ENCODE measurements around the gene MBD6. TPM values are rescaled to one million over a fixed set of nuclear protein-coding genes. Genes with fewer than 3 reads are reported as not detected.
"Not testable (repeated sequence)": the region's sequence is repeated elsewhere in the genome, so short reads cannot be mapped to it uniquely, and the experiment has no call there.

Gene MBD6
- polyA plus RNA-seq, 2 of the 4 experiments (the other 2 are of a cell fraction), result 4.6 to 24.2 TPM

DNA sequence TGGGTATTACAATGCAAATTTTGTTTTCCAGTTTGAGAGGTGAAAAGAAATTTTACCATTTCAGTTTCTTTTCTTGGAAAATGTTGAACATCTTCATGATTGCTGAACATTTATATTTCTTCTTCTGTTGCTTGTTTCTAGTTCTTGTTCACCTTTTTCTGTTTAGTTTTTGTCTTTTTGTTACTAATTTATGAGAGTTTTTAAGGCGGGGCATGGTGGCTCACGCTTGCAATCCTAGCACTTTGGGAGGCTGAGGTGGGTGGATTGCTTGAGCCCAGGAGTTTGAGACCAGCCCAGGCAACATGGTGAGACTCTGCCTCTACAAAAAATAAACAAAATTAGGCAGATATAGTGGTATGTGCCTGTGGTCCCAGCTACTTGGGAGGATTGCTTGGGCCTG is 37.9 kb downstream of the MBD6 start:
- ChIA-PET CTCF (interaction anchor here (1.3 kb wide), 1 partner anchor 73 kb away, joined by 3 read pairs; the partner anchor contains the start of gene B4GALNT1), POLR2A (no interaction called here)
- DNase-seq (ENCODE audit: low read depth in 1 of 2, low spot score in 1 of 2), result no peak
- H3K4me3 ChIP-seq, result no peak overlapping the region
- no peak overlapping the region for H3K27ac ChIP-seq
- FAIRE-seq, result no peak
- no peak for ATAC-seq
- no peak overlapping the region for H3K4me2 ChIP-seq
- WGBS (ENCODE audit: missing lambda C conversion rate), result 92% methylated on average over 2 of the region's 2 CpGs
- peaks cover 6% of the 10 kb centered on the region; the same call in 1 of the 3 replicates for H3K4me1 ChIP-seq
- H3K9me3 ChIP-seq, result no peaks in the 10 kb centered on the region
- TF ChIP-seq, protein P1, sequence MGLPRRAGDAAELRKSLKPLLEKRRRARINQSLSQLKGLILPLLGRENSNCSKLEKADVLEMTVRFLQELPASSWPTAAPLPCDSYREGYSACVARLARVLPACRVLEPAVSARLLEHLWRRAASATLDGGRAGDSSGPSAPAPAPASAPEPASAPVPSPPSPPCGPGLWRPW (IDR thresholded peaks at IDR 0.05), result no peak
- no peak for TF ChIP-seq MYC (IDR thresholded peaks at IDR 0.05; ENCODE audit: borderline replicate concordance, low read length)
- TF ChIP-seq JUNB (IDR thresholded peaks at IDR 0.05), result no peak
- TF ChIP-seq ZC3H11A (IDR thresholded peaks at IDR 0.05), result no peak

DNA sequence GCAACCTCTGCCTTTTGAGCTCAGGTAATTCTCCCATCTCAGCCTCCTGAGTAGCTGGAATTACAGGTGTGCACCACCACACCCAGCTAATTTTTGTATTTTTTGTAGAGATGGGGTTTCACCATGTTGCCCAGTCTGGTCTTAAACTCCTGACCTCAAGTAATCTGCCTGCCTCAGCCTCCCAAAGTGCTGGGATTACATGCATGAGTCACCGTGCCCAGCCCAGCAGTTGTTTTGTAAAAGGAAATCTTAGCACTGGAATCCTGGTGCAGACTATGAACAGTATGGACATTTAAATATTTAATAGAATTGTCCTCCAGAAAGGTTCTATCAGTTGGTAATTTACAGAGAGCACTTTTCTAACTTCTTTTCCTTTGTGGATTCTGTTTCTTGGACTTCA is 38.5 kb downstream of the MBD6 start:
- DNase-seq (ENCODE audit: low read depth in 1 of 2, low spot score in 1 of 2); POLR2A ChIA-PET; ATAC-seq; H3K9me3 ChIP-seq; H3K4me1 ChIP-seq; H3K4me2 ChIP-seq; H3K4me3 ChIP-seq; H3K27ac ChIP-seq; FAIRE-seq: not testable (repeated sequence)
- CTCF ChIA-PET, result interaction anchor here (1.3 to 4.7 kb wide), 3 partner anchors 15 to 72 kb away, joined by 3 to 41 read pairs (median 5); partner anchors contain the start of gene B4GALNT1
- 26% methylated on average over 1 of the region's 1 CpG for WGBS (ENCODE audit: missing lambda C conversion rate)

DNA sequence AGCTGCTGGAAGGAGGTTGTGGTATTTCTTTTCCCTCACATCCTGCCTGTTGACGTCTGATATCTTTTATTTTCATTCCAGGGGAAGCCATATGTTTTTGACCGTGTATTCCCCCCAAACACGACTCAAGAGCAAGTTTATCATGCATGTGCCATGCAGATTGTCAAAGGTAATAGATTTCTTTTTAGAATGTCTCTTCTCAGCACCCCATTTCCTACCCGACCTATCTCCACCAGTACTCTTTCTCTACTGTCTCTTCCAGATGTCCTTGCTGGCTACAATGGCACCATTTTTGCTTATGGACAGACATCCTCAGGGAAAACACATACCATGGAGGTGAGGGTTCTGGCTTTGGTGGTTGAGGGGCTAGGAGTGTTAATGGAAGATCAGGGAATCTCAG is 40.7 kb downstream of the MBD6 start:
- no peak for TF ChIP-seq RARB (CRISPR knock-in tag; IDR thresholded peaks at IDR 0.05)
- TF ChIP-seq, protein P2, sequence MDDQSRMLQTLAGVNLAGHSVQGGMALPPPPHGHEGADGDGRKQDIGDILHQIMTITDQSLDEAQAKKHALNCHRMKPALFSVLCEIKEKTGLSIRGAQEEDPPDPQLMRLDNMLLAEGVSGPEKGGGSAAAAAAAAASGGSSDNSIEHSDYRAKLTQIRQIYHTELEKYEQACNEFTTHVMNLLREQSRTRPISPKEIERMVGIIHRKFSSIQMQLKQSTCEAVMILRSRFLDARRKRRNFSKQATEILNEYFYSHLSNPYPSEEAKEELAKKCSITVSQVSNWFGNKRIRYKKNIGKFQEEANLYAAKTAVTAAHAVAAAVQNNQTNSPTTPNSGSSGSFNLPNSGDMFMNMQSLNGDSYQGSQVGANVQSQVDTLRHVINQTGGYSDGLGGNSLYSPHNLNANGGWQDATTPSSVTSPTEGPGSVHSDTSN (IDR thresholded peaks at IDR 0.05), result no peak
- no peak for TF ChIP-seq ZSCAN20 (CRISPR knock-in tag; IDR thresholded peaks at IDR 0.05)
- no peak for TF ChIP-seq RFX5 (IDR thresholded peaks at IDR 0.05)
- TF ChIP-seq FOSL2 (IDR thresholded peaks at IDR 0.05), result no peak
- no peak for TF ChIP-seq FOSL2 (CRISPR knock-in tag; IDR thresholded peaks at IDR 0.05)
- no peak for TF ChIP-seq POLR2AphosphoS2 (conservative IDR thresholded peaks at IDR 0.05; ENCODE audit: low read length)
- no peak for TF ChIP-seq NFE2L2 (conservative IDR thresholded peaks at IDR 0.05; ENCODE audit: low read length)
- TF ChIP-seq, protein P3, sequence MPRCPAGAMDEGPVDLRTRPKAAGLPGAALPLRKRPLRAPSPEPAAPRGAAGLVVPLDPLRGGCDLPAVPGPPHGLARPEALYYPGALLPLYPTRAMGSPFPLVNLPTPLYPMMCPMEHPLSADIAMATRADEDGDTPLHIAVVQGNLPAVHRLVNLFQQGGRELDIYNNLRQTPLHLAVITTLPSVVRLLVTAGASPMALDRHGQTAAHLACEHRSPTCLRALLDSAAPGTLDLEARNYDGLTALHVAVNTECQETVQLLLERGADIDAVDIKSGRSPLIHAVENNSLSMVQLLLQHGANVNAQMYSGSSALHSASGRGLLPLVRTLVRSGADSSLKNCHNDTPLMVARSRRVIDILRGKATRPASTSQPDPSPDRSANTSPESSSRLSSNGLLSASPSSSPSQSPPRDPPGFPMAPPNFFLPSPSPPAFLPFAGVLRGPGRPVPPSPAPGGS (IDR thresholded peaks at IDR 0.05), result no peak
- no peak for TF ChIP-seq ESRRA (IDR thresholded peaks at IDR 0.05; ENCODE audit: borderline replicate concordance, low read length)
- no peak for TF ChIP-seq RAD21 (conservative IDR thresholded peaks at IDR 0.05 in 1 of 2, IDR thresholded peaks at IDR 0.05 in 1 of 2)
- TF ChIP-seq ZC3H11A (IDR thresholded peaks at IDR 0.05), result no peak
- Histone ChIP-seq H3K9me3 (no peaks in the 10 kb centered on the region), H3K4me1 (peaks cover 6% of the 10 kb centered on the region; the same call in 1 of the 3 replicates), H3K27ac (no peak overlapping the region), H3K4me2 (no peak overlapping the region), H3K4me3 (no peak overlapping the region)
- WGBS (ENCODE audit: missing lambda C conversion rate), result 19% methylated on average over 4 of the region's 4 CpGs
- no peak for FAIRE-seq
- ChIA-PET CTCF (interaction anchor here (1.3 to 4.7 kb wide), 3 partner anchors 12 to 19 kb away, joined by 5 to 41 read pairs (median 5); partner anchors contain the start of gene DCTN2), POLR2A (no interaction called here)
- no peak for ATAC-seq
- DNase-seq (ENCODE audit: low read depth in 1 of 2, low spot score in 1 of 2), result no peak

DNA sequence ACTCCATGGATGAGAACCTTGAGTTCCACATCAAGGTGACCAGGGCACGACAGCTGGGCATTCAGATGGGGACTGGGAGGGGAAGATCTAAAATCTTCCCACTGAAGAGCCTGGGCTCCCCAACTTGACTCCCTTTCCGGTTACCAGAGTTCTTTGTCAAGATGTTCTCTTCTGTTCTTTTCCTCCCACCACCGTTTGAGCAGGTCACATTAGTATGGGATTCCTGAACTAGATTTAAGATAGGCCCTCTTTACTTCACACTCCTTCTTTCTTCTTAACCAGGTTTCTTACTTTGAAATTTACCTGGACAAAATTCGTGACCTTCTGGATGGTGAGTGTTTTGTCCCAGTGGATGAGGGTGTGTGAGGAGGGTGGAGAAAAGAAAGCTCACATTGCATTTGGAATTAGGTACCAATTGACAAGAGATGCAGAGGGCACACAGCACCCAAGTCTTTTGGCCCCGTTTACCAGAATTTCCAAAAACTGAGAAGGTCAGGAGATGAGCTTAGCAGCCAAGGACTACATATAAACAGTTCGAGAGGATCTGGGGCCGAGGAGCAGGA is 41.6 kb downstream of the MBD6 start:
- POLR2A ChIA-PET, result no interaction called here
- DNase-seq (ENCODE audit: low read depth in 1 of 2, low spot score in 1 of 2) (no peak), ATAC-seq (no peak), FAIRE-seq (no peak)
- no peak for TF ChIP-seq KDM1A (IDR thresholded peaks at IDR 0.05; ENCODE audit: low read depth)
- TF ChIP-seq RFX5 (IDR thresholded peaks at IDR 0.05), result no peak
- TF ChIP-seq ZNF302 (CRISPR knock-in tag; IDR thresholded peaks at IDR 0.05), result no peak
- TF ChIP-seq SREBF2 (IDR thresholded peaks at IDR 0.05), result no peak
- TF ChIP-seq MAZ (IDR thresholded peaks at IDR 0.05; ENCODE audit: borderline replicate concordance, low read depth, low read length), result no peak
- TF ChIP-seq HEYL (CRISPR knock-in tag; IDR thresholded peaks at IDR 0.05), result no peak
- no peak for TF ChIP-seq GATA3 (IDR thresholded peaks at IDR 0.05; ENCODE audit: borderline replicate concordance)
- no peak for TF ChIP-seq RARB (CRISPR knock-in tag; IDR thresholded peaks at IDR 0.05)
- TF ChIP-seq CBX2 (IDR thresholded peaks at IDR 0.05; ENCODE audit: borderline replicate concordance, low read depth), result no peak
- TF ChIP-seq HOXA7 (CRISPR knock-in tag; IDR thresholded peaks at IDR 0.05), result no peak
- TF ChIP-seq, protein P1 (IDR thresholded peaks at IDR 0.05), result no peak
- no peak for TF ChIP-seq NPAS2 (CRISPR knock-in tag; IDR thresholded peaks at IDR 0.05; ENCODE audit: borderline replicate concordance)
- no peak for TF ChIP-seq ZC3H11A (IDR thresholded peaks at IDR 0.05)
- H3K4me2 ChIP-seq, result no peak overlapping the region
- no peaks in the 10 kb centered on the region for H3K9me3 ChIP-seq
- H3K4me3 ChIP-seq, result no peak overlapping the region
- H3K4me1 ChIP-seq, result peaks cover 6% of the 10 kb centered on the region; the same call in 1 of the 3 replicates
- CTCF ChIA-PET, result interaction anchor here (0.6 to 4.7 kb wide), 4 partner anchors 19 to 105 kb away, joined by 3 to 41 read pairs (median 4); partner anchors contain the start of genes B4GALNT1 and GLI1
- WGBS (ENCODE audit: missing lambda C conversion rate), result 45% methylated on average over 7 of the region's 7 CpGs
- H3K27ac ChIP-seq, result no peak overlapping the region

Data from A549 (cell line).